Measurements from ENCODE around the gene RASA3.

- TF ChIP-seq CTCF (IDR thresholded peaks at IDR 0.05; ENCODE audit: insufficient read depth, low read depth, low read length) (no peak), EZH2 (IDR thresholded peaks at IDR 0.05; ENCODE audit: insufficient read depth, low read length) (no peak)
Observed at GRCh38 chr13:114087430-114087829, 45.0 kb downstream of the RASA3 start.

Data from astrocyte (in vitro differentiated cells and primary cell).